ENCODE measurements around the gene OTX2.

OTX2 gene

DNA sequence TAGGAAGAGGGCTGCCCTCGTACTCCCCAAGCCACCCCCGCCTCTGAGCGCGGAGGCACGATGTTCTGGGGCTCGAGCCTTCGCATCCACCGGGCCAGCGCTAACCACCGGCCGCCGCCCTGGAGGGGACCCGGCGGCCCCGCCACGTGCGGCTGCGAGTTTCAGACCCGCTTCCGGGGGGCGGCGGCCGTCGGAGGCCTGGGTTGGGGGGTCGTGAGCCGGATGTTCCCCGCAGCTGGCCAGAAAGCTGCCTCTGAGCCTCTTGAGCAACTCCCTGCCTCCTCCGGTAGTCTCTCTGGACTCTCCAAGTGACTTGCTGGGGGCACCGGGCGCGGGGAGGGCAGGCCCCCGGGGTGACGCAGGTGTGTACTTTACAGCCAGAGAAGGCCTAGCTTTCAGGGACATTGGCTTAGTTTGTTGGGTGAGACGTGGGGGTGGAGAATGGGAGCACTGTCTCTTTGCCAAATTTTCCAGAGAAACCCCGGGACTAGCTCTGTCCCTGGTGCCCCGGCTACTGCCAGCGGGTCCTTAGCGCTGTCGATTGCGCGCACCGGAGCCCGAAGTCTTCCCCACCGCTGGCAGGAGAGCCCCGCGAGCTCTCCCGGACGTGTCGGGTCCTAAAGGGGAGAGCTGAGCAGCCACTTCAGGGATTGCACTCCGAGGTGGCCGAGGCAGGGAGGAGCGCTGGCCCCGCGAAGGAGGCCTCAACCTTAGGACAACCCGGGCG lies 15.6 kb downstream of the OTX2 start:
- DNase-seq = no peak

DNA sequence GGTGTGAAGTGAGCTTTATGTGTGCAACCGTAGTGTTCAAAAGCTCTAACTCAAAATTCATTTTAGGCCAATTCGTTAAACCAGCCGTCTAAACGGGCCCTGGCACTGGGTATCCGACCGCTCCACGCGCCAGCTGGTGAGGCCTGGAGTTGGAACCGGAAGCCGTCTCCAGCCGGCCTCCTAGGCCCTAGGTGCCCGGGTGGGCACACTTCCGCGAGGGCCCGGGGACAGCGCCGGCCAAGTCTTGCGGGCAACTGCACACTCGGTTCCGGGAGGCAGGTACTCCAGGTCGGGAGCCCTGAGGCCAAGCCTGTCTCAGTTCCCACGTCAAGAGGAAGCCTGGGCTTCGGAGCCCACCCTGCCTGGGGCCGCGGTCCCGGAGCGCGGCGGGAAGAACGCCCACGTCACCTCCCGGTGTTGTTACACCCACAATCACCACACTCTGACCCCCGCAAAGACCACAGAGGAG lies 16.2 kb downstream of the OTX2 start:
- DNase-seq = no peak

DNA sequence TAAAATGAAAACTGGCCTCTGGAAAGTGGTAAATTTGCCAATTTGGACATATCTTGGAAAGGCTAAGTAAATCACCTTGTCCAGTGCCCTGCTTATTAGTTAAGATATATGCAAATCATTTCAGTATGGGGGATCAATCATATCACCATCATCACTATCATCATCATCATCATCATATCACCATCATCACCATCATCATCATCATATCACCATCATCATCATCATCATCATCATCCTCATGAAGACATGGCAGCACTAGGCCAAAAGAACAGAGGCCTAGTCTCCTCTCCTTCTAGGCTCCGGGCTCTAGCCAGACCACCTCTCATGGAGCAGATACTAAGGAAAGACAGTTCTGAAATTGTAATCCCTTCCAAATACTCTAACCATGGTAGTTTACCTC lies 20.3 kb downstream of the OTX2 start:
- no peak for DNase-seq

DNA sequence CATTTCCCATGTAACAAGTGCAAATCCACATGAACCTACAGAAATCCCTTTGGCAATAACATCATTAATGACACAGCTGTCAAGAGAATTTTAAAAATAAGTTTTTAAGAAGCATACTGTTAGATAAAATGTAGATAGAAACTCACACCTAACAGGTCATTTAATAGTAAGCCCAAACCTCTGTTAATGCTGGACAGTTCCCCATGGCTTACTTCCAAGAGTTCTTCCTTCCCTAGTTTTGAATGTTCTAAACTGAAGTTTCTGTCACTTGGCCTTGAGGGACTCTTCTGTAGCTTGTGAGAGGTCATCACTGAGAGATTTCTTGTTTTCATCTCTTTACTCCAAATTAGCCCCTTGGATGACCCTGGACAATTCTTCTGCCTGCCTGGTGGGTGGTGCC lies 22.7 kb downstream of the OTX2 start:
- DNase-seq = no peak

DNA sequence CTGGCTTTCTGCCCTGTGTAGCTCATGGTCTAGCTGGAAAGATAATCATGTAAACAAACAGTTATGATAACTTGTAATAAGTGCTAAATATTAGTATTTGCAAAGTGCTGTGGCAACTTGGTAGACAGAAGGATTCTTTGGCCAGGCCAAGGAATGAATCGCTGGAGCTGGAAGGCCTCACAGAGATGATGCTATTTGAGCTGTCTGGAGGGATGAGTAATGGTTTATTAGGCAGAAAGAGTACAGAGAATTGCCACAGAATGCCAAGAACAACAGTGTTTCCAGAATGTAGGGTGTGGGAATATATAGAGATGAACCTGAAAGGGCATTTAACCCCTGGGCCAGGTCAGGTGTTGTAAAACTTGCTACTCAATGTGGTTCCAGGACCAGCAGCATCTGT lies 27.6 kb downstream of the OTX2 start:
- no peak for DNase-seq

DNA sequence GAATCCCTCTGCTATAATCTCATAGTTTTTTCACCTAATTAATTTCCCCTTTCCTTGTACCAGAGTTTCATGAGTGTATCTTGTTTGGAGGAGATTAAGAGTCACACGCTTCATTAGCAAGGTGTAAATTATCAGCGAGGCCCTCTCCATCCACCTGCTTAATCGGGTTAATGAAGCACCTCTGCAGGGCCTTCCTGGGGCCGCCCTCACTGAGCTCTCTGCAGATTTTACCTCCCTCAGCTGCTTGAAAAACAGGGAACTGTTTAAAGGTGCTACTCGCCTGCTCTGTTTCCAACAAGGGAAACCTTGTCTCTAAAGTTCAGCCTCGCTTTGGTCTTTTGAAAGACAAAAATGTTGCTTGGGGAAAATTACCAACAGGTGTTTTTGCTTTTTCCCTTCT lies 35.8 kb downstream of the OTX2 start:
- DNase-seq = no peak

DNA sequence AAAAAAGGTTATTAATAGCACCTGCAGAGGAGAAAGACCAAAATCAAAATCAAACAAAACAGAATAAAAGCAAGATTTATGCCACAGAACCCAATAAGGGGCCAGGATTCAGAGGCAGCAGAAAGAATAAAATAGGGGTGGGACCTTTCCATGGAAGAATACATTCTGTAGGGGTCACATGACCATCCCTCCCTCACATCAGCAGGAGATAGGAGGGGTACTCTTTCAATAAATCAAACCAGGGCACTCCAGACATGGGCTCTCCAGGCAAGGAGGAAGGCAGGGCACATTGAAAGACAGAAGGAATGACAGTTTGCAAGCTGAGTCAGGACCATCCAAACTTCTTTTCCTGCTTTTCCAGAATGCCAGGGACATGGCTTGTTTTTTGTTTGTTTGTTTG lies 39.8 kb downstream of the OTX2 start:
- DNase-seq = no peak

DNA sequence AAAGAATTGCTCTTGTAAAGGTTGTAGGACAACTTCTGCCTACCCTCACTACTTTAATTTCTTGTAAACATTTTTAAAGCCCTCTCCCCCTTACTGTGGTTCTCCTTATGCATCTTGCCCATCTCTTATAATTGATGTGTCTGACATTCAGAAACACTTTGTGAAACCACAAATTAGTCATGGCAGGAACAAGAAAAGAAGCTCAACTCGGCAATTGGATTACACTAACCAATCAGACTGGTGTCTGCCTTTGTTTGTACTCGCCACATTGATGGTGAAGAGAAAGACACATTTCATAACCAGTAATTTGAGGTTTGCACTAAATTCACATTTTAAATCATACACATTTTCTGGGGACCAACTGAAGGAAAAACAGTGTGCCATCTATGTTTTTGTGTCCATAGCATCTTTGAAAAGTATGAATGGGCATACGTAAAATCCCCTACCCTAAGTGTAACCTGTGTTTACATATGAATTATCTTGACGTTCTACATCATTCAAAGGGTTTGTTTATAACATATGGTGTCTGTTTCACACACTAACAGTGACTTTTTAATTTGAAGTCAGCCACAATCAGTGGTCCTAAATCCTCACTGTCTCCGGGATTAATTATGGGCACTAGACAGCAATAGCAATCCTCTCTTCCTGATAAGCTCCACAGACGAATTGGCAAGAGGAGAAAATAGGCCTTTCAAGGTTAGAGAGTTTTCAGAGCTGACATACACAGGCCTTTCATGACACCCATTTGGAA lies 49.9 kb downstream of the OTX2 start:
- DNase-seq = no peak

DNA sequence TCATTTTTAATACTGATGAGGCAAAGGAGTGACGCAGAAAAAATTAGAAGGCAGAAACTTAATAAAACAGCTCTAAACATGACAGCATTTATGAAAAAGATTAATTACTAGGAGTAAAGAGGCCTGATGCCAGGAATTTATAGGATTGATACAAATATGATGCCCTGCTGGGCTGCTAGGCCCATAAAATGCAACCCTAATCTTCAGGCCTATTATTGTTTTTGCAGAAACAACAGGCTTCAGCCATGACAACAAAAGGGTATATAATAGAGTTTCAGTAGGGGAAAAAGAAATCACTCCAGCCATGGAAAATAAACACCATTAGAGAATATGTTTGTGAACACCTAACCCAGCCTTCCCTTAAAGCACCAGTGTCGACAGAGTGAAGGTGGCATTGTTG lies 50.6 kb downstream of the OTX2 start:
- DNase-seq = no peak

DNA sequence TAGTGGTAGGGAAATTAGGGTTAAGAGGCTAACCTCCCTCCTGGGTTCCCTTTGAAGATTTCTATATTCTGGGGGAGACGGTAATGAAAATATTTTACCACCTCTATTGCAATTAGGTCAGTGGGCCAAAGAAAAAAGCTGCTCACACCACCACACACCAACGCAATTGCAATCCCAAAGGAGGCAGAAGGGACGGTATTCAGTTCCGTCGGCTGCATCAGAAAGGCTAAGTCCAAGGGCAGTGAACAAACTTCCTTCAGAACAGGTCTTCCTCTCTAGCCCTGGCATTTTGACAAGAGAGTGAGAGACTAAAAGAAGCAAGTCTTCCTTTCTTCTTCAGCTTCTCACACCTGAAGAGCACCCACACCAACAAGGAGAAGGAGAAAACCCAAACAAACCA lies 51.2 kb downstream of the OTX2 start:
- DNase-seq = no peak

DNA sequence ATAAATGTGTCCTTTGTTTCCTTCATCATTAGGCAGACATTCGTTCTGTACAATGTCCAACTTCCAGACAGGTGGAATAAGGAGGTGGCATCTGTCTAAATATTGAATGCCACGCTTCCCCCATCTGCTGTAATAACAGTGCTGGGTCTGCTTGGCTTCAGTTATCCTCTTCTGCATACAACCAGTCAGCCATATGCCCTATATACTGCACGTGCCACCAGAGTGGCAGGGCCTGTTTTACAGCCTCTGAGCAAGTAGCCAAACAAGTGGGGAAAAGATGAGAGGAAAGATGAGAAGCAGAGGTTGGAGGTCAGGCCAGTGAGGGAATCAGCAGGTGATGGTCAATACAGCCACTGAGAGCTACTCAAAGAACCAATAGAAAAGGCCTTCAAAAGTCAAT lies 55.4 kb downstream of the OTX2 start:
- no peak for DNase-seq

DNA sequence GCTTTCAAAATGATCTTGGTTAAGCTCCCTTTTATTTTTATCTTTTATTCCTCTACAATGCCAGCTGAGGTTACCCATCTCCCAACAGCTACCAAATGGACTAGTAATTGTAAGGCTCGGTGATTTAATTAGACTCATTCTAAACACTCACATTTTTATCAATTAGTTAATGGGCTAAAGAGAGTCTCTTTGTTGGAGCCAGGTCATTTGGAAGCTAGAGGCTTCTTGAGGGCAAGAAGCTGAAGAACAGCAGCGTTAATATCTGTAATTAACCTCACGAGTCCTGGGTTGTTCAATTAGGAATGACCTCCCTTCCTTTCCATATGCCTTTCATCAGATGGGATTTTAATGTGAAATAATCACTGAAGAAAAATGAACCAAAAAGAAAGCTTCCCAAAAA lies 56.9 kb downstream of the OTX2 start:
- no peak for DNase-seq

DNA sequence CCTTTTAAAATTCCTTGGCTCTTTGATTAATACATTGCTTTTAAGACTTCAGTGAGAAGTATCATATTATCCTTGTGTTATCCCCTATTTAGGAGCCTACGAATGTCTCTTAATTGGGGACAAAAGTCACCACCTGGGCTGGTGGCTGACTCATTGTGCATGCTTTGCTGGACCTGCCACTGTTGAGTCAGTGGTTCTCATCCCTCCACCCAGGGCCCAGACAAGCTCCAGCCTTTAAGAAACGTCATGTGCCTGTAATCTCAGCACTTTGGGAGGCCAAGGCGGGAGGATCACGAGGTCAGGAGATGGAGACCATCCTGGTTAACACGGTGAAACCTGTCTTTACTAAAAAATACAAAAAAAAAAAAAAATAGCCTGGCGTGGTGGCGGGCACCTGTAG lies 57.9 kb downstream of the OTX2 start:
- no peak for DNase-seq

DNA sequence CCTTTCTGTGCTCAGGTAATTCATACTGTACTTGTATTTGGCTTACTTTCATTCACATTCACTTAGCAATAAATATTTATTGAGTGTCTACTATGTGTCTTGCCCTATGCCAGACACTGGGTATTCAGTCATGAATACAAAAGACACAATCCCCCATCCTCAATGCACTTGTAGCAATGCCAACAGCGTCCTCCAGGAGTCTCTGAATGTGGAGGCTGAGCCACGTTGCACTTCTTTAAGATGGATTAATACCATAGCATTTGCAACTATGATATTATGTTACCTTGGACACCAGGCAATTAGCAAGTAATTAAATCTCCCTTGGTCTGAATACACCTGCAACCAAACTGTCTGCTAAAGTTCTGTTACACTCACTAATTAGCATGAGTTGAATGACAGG lies 58.8 kb downstream of the OTX2 start:
- DNase-seq = no peak
